NCI-H82 treated with DMSO at 0.1 percent for 48 hours (cell line): ENCODE results near the gene INTU.
"Not testable (repeated sequence)": the region's sequence is repeated elsewhere in the genome, so short reads cannot be mapped to it uniquely, and the experiment has no call there.

Source experiments
- DNase-seq: peaks from one replicate; lab custom pipeline; 2025; ENCODE audit not compliant: unreplicated experiment; lab: John Stamatoyannopoulos, UW

Gene INTU

GRCh38 chr4:127642169-127642568, 9.4 kb downstream of the INTU start:
- no peak for DNase-seq

GRCh38 chr4:127643791-127644190, 11.0 kb downstream of the INTU start:
- DNase-seq = no peak

- DNase-seq = no peak
Observed at GRCh38 chr4:127648061-127648460, 15.3 kb downstream of the INTU start.

GRCh38 chr4:127655590-127655989, 22.8 kb downstream of the INTU start:
- DNase-seq = not testable (repeated sequence)

GRCh38 chr4:127656047-127656680, 23.4 kb downstream of the INTU start:
- DNase-seq = no peak

- DNase-seq = no peak
Observed at GRCh38 chr4:127660284-127660885, 27.6 kb downstream of the INTU start.

GRCh38 chr4:127667116-127667515, 34.4 kb downstream of the INTU start:
- no peak for DNase-seq

- no peak for DNase-seq
Observed at GRCh38 chr4:127667772-127668171, 35.0 kb downstream of the INTU start.

- no peak for DNase-seq
Observed at GRCh38 chr4:127668770-127669169, 36.0 kb downstream of the INTU start.

GRCh38 chr4:127669691-127670090, 36.9 kb downstream of the INTU start:
- DNase-seq = no peak

- no peak for DNase-seq
Observed at GRCh38 chr4:127672111-127672510, 39.4 kb downstream of the INTU start.

GRCh38 chr4:127685292-127685691, 52.5 kb downstream of the INTU start:
- DNase-seq = no peak

- DNase-seq = no peak
Observed at GRCh38 chr4:127686658-127687057, 53.9 kb downstream of the INTU start.

- no peak for DNase-seq
Observed at GRCh38 chr4:127687580-127687979, 54.8 kb downstream of the INTU start.

GRCh38 chr4:127698789-127699200, 66.0 kb downstream of the INTU start:
- DNase-seq = no peak

GRCh38 chr4:127708985-127709384, 76.2 kb downstream of the INTU start:
- DNase-seq = no peak

- DNase-seq = no peak
Observed at GRCh38 chr4:127709456-127709855, 76.7 kb downstream of the INTU start.

- DNase-seq = no peak
Observed at GRCh38 chr4:127730142-127730913, 97.6 kb downstream of the INTU start, which contains the start of gene SLC25A31. Gene SLC25A31 (plus strand): TSS chr4:127730400. CDS start chr4:127730546, 146 bp downstream.

- DNase-seq = no peak
Observed at GRCh38 chr4:127731406-127731805, 98.6 kb downstream of the INTU start.

GRCh38 chr4:127732623-127733328, 100.0 kb downstream of the INTU start:
- DNase-seq = no peak

- no peak for DNase-seq
Observed at GRCh38 chr4:127734976-127735375, 102.2 kb downstream of the INTU start.
